Activated T-helper 9 cell treated with anti-CD3 and anti-CD28 coated beads, Interleukin-2, amount 50 U/mL, for 16 hours (primary cell): ENCODE measurements around the gene IFRD2.
"Not testable (repeated sequence)": the region's sequence is repeated elsewhere in the genome, so short reads cannot be mapped to it uniquely, and the experiment has no call there.

ENCODE experiments used
- DNase-seq: peaks from one replicate; pipeline ENCODE4 v3.0.0-alpha.2; 2020; ENCODE audit warnings: low read depth

Gene IFRD2

GRCh38 chr3:50286322-50287227 lies 5.7 kb downstream of the IFRD2 start:
- DNase-seq = no peak

DNA sequence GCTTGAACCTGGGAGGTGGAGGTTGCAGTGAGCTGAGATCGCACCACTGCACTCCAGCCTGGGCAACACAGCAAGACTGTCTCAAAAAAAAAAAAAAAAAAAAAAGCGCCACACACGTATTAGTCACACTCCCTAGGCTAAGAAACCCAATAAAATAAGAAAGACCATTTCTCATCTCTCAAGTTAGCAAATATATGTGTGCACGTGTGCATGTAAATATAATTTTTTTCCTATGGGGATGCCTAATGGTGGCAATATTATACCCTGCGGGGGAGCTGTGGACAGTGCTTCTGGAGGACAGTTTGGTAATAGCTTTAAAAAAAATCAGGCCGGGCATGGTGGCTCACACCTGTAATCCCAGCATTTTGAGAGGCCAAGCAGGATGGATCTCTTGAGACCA lies 8.1 kb downstream of the IFRD2 start:
- not testable (repeated sequence) for DNase-seq

GRCh38 chr3:50279255-50280016 lies 12.8 kb downstream of the IFRD2 start:
- DNase-seq = no peak

GRCh38 chr3:50278880-50279224 lies 13.4 kb downstream of the IFRD2 start, which contains the start of gene LSMEM2:
LSMEM2 (plus strand) TSS chr3:50279087; CDS start chr3:50279114, 27 bp downstream.
- no peak for DNase-seq

DNA sequence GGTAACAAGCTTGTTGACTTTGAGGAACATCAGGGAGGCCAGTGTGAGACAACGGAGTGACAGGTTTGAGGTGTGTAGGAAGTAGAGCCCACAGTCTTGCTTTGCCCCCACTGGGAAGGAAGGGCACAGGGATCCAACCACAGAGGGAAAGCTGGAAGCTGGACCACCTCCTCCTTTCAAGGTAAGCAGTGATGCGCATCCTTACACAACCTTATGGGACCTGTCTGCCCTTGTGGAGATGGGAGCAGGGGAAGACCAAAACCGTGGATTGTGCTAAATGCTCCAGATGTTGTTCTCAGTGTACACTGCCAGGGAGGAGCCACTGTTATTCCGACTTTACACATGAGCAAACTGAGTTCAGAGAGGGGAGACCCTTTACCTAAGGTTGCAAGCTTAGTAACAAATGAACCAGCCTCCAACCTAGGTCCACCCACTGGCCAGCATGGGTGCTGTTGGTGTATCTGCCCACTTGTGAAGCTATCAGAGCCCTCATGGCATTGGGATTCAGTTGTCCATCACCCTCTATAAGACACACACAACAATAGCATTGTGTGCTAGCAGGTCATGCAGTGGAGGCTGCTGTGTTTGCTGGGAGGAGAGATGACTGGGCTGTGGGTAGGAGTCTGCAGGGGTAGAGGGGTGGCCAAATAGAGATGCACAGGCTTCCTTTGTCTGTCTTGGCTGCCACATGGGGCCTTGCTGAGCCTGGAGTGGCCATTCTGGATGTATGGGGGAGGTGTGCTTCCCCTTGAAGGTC lies 13.9 kb downstream of the IFRD2 start:
- no peak for DNase-seq

- DNase-seq = no peak
Observed at GRCh38 chr3:50276762-50277101, 15.5 kb downstream of the IFRD2 start.

- no peak for DNase-seq
Observed at GRCh38 chr3:50275996-50276761, 16.1 kb downstream of the IFRD2 start.

DNA sequence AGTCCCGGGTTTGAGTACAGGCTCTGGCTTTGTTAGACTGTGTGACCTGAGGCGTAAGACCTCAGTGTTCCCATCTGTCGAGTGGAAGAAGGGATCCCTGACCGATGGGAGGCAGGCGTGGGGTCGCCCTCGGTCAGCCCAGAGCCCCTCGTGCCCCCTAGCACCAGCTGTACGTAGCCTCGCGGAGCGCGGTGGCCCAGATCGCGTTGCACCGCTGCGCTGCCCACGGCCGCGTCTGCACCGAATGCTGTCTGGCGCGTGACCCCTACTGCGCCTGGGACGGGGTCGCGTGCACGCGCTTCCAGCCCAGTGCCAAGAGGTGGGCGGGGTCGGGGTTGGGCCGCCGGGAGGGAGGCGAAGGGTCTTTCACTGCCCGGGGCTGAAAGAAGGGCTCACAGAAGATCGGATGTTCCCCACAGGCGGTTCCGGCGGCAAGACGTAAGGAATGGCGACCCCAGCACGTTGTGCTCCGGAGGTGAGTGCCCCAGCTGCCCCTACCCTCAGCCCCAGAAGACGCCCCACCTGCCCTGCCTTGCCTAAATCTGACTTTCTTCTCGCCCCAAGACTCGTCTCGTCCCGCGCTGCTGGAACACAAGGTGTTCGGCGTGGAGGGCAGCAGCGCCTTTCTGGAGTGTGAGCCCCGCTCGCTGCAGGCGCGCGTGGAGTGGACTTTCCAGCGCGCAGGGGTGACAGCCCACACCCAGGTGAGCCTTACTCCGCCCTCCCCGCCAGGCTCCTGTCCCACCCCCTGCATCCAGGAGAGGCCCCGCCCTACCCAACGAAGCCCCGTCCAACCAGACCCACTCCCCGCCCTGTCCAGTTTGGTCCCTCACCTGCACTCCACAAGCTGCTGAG lies 16.9 kb downstream of the IFRD2 start:
- no peak for DNase-seq

DNA sequence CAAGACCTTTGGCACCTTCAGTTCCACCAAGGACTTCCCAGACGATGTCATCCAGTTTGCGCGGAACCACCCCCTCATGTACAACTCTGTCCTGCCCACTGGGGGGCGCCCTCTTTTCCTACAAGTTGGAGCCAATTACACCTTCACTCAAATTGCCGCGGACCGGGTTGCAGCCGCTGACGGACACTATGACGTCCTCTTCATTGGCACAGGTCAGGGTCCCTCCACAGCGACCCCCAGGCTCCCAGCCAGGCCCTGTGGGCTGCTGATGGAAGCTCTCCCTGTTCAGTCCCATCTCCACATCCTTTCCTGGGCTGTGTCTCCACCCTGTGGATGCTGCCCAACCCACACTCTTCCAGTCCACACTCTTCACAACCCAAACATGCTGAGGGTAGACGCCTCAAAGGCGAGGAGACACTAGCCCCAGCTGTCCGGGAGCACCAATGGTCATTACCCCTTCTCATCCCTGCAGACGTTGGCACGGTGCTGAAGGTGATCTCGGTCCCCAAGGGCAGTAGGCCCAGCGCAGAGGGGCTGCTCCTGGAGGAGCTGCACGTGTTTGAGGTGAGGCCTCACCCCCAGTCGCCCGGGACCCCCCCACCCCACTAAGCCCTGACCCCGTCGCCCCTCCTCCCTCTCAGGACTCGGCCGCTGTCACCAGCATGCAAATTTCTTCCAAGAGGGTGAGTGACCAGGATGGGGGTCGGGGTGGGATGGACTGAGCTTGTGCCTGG lies 17.7 kb downstream of the IFRD2 start:
- peak; percentile 52 for DNase-seq

DNA sequence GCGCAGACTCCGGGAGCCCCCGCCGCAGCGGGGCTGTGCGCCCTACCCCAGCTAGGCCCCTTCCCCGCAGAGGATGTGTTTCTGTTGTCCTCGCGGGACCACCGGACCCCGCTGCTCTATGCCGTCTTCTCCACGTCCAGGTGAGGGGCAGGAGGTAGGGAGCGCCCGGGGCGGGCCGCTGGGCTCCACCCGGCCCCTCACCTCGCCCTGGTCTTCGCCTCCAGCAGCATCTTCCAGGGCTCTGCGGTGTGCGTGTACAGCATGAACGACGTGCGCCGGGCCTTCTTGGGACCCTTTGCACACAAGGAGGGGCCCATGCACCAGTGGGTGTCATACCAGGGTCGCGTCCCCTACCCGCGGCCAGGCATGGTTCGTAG lies 18.6 kb downstream of the IFRD2 start:
- no peak for DNase-seq

- peak; percentile 85 for DNase-seq
Observed at GRCh38 chr3:50272911-50273688, 19.1 kb downstream of the IFRD2 start.

DNA sequence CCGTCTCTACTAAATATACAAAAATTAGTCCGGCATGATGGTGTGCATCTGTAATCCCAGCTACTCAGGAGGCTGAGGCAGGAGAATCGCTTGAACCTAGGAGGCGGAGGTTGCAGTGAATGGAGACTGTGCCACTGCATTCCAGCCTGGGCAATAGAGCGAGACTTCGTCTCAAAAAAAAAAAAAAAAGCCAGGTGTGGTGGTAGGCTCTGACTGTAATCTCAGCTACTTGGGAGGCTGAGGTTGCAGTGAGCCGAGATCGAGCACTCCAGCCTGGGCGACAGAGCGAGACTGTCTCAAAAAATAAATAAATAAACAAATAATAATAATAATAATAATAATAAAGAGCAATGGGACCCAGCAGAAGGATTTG lies 19.7 kb downstream of the IFRD2 start:
- not testable (repeated sequence) for DNase-seq

GRCh38 chr3:50271314-50271936 lies 20.8 kb downstream of the IFRD2 start:
- no peak for DNase-seq

DNA sequence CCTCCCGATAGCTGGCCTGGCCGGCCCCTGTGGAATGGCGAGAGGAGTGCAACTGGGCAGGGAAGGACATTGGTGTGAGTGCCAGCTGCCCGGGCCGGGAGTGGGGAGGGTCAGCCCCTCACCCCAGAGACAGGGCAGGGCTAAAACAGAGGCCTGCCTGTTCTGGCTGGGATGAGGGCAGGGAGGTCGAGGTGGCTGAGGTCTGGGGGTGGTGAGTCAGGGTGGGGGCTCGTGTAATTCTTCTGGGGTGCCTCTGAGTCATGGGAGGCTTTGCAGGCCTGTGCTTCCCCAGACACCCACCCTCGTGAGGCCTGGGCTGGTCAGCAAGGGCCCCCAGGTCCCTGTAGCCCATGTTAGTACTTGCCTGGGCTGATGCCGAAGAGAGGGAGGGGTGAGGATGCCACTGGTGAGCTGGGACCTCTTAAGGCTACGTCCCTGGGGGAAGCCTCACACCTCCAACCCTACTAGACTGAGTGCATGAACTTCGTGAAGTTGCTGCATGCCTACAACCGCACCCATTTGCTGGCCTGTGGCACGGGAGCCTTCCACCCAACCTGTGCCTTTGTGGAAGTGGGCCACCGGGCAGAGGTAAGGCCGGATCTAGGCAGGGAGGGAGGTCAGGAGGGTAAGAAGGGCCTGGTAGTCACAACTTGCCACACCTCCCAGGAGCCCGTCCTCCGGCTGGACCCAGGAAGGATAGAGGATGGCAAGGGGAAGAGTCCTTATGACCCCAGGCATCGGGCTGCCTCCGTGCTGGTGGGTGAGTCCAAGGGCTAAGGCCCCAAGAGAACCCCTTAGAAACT lies 21.6 kb downstream of the IFRD2 start:
- DNase-seq = no peak

DNA sequence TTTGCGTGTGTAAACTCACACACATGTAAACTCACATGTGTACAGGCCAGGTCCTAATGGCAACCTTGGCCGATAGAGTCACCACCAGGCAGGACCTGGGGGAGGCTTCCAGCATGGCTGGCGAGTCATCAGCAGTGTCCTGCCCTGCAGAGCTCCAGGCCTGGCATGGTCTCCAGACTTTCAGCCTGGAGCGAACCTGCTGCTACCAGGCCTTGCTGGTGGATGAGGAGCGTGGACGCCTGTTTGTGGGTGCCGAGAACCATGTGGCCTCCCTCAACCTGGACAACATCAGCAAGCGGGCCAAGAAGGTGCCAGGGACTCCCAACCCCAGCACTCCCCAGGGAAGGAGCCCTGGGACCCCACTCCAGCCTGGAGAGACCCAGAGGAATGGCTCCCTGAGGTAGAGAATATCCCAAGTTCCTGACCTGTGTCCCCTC lies 22.2 kb downstream of the IFRD2 start:
- DNase-seq = no peak

GRCh38 chr3:50269460-50269859 lies 22.8 kb downstream of the IFRD2 start:
- DNase-seq = no peak

GRCh38 chr3:50268703-50269451 lies 23.4 kb downstream of the IFRD2 start, which contains the start of gene SEMA3B:
SEMA3B (plus strand) TSS chr3:50269147; CDS start chr3:50269241, 94 bp downstream.
- DNase-seq = no peak
